GM10847 (cell line): Measurements from ENCODE around the gene KRTAP17-1.

Experiments
- POLR2A ChIP-seq: IDR thresholded peaks from 2 replicates; pipeline ENCODE4 v1.6.1; 2011; ENCODE audit not compliant: insufficient read length; ENCODE audit errors: extremely low read depth

KRTAP17-1 gene

GRCh38 chr17:41335747-41336146 lies 20.2 kb upstream of the KRTAP17-1 start:
- TF ChIP-seq POLR2A = no peak

GRCh38 chr17:41334385-41335305 lies 19.1 kb upstream of the KRTAP17-1 start:
- TF ChIP-seq POLR2A = no peak

- TF ChIP-seq POLR2A = no peak
These were observed 18.3 kb upstream of the KRTAP17-1 start for GRCh38 chr17:41333836-41334235.

GRCh38 chr17:41333098-41333497 lies 17.6 kb upstream of the KRTAP17-1 start:
- TF ChIP-seq POLR2A = no peak

- no peak for TF ChIP-seq POLR2A
These were observed 16.7 kb upstream of the KRTAP17-1 start for GRCh38 chr17:41332239-41332638.

GRCh38 chr17:41331606-41332005 lies 16.1 kb upstream of the KRTAP17-1 start:
- no peak for TF ChIP-seq POLR2A

GRCh38 chr17:41329279-41329948 lies 13.9 kb upstream of the KRTAP17-1 start:
- no peak for TF ChIP-seq POLR2A

- TF ChIP-seq POLR2A = no peak
These were observed 12.7 kb upstream of the KRTAP17-1 start for GRCh38 chr17:41328207-41328606.

GRCh38 chr17:41327411-41328120 lies 12.1 kb upstream of the KRTAP17-1 start:
- no peak for TF ChIP-seq POLR2A

- no peak for TF ChIP-seq POLR2A
These were observed 10.9 kb upstream of the KRTAP17-1 start for GRCh38 chr17:41326173-41327145.

GRCh38 chr17:41325611-41326010 lies 10.1 kb upstream of the KRTAP17-1 start:
- TF ChIP-seq POLR2A = no peak

GRCh38 chr17:41325126-41325525 lies 9.6 kb upstream of the KRTAP17-1 start:
- TF ChIP-seq POLR2A = no peak

- no peak for TF ChIP-seq POLR2A
These were observed 8.9 kb upstream of the KRTAP17-1 start for GRCh38 chr17:41324180-41325075.
